ENCODE results near the gene DCAF17.
A peak's percentile ranks its signal among the peaks of the same experiment; 100 is the strongest.
"Not testable (repeated sequence)": the region's sequence is repeated elsewhere in the genome, so short reads cannot be mapped to it uniquely, and the experiment has no call there.

DCAF17 gene

GRCh38 chr2:171460537-171460936 lies 26.5 kb downstream of the DCAF17 start:
- FAIRE-seq = no peak

DNA sequence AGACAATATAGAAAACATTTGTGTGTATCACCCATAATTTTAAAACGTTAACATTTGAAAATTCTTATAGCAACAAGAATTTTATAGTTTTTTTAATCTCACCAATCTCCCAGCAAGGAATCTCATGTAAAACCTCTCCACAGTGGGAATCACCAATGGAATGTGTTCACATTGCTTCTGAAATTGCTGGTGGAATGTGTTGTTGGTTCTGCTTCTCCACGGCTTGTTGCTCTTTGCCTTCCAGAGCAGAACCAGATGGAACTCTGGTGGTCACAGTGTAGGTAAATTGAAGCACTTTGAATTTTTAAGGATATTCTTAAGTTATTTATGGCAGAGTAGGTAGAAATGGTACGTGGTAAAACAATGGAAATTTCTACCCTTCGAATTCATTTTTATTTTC lies 35.1 kb downstream of the DCAF17 start:
- FAIRE-seq = no peak

DNA sequence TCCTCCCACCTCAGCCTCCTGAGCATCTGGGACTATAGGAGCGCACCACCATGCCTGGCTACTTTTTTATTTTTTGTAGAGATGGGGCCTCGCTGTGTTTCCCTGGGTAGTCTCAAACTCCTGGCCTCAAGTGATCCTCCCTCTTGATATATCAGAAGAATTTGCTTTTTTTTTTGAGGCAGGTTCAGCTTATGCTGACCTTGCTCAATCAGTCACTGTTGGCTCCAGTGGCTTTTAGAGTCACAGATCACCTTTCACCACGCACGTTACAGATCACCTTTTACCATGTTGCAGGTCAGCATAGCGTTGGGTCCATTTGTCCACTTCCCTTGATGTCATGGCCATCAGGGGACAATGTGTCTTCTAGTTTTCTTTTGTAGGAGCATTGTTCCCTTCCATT lies 36.1 kb downstream of the DCAF17 start:
- no peak for FAIRE-seq

DNA sequence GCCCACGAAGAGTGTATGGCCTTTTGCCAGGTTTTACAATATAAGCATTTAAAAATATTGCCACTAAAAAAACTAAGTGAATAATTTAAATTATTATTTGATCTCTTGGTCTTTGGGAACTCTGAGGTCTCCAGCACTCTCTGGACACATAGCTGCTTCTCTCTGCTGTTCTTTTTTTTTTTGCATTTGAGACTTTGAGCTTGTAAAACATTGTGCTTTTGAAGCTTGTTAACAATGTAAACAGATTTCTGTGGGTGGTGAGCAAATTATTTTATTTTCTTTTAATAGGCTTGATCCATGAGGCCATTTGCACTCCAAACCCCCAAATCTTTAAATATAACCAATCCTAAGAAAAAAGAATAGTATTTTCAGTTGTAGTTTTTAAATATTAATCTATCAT lies 42.0 kb downstream of the DCAF17 start:
- FAIRE-seq = no peak

DNA sequence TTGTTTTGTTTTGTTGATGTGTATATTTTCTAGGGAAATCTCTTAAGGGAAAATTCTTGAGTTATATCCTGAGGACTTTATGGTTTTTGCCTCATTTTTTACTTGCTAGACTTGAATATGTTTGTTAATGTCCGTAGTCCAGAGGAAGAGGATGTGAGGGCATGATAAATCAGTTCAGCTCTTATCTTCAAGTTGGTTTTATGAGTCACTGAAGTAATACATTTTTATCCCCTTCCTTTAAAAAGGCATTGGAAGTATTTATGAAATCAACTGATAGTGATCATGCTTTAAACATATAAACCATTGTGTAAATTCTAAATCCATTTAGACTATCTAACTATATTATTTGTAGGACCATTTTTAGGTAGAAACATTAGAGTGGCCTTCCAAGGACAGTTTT lies 44.3 kb downstream of the DCAF17 start:
- no peak for FAIRE-seq

GRCh38 chr2:171479154-171479814 lies 45.3 kb downstream of the DCAF17 start:
- no peak for FAIRE-seq

- FAIRE-seq = no peak
These were observed 46.9 kb downstream of the DCAF17 start for GRCh38 chr2:171480908-171481307.

GRCh38 chr2:171482308-171482707 lies 48.3 kb downstream of the DCAF17 start:
- no peak for FAIRE-seq

DNA sequence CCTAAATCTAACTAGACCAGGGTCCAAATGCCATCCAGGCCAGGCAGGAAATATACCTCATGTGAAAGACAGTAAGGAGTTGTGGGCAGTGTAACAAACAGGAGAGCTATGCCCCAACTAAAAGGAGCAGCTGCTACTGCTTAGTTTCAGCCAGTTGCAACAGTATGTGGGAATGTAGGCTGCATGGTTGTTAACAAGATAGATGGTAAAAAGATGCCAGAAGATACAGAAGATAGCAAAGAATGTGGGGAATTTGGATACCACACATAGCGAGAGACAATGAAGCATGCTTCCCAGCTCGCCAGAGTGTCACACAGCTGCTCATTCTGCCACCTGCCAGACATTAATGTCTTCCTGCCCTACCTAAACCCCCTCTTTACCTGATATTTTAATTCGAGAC lies 48.9 kb downstream of the DCAF17 start:
- FAIRE-seq = no peak

- peak; percentile 21 for FAIRE-seq
These were observed 49.8 kb downstream of the DCAF17 start for GRCh38 chr2:171483793-171484192.

- no peak for FAIRE-seq
These were observed 51.1 kb downstream of the DCAF17 start for GRCh38 chr2:171485116-171485515.

GRCh38 chr2:171487201-171487600 lies 53.2 kb downstream of the DCAF17 start:
- no peak for FAIRE-seq

DNA sequence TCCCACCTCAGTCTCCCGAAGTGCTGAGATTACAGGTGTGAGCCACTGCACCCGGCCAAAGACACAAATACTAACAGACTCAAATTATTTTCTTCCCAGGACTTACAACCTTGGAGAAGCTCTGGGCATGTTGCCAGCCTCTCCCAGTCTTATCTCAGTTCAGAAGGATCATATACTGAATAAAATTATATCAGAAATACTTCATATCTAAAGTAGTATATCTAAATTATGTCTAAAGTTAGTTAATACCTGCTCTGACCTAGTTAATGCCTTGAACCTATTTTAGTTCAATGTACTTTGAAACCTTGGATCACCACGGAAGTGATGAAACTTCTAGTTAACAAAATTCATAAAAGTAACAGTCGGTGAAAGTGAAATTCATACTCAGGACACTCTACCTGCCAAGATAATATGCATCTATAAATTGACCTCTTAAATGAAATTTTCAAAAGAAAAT lies 53.8 kb downstream of the DCAF17 start:
- FAIRE-seq = no peak

DNA sequence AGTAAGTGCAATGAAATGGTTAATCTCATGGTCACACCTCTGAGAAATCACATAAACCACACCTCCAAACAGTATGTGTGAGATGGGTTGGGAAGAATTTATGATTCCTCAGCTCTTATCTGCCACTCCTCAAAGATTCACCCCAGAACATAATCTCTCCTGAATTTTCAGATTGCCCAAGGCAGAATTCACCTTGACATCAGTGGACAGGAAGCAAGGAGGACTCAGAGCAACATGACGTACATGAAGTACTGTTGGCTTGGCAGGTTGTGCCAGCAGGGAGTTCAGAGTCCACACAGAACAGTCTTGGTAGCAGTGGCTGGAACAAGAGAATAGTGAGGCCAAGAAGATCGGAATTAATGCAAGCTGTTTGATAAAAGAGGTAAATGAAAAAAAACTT lies 56.6 kb downstream of the DCAF17 start:
- FAIRE-seq = no peak

DNA sequence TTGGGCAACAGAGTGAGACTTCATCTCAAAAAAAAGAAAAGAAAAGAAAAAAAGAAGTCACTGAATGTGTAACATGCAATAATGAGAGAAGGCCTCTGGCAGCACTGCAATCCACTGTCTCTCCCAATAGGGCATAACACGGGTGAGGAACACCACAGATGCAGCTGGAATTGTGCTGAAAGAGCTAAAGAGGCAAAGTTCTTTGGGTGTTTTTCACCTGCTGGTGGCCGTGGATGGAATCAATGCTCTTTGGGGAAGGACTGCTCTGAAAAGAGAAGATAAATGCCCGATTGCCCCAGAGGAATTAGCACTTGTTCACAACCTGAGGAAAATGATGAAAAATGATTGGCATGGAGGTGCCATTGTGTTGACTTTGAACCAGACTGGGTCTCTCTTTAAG lies 57.3 kb downstream of the DCAF17 start:
- FAIRE-seq = no peak

GRCh38 chr2:171492664-171493063 lies 58.6 kb downstream of the DCAF17 start:
- no peak for FAIRE-seq

DNA sequence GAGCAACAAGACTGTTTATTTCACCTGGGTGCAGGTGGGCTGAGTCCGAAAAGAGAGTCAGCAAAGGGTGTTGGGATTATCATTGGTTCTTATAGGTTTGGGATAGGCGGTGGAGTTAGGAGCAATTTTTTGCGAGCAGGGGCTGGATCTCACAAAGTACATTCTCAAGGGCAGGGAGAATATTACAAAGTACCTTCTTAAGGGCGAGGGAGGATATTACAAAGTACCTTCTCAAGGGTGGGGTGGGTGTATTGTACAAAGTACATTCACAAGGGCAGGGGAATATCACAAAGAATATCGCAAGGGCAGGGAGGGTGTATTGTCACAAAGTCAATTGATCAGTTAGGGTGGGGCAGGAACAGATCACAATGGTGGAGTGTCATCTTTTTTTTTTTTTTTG lies 63.6 kb downstream of the DCAF17 start:
- not testable (repeated sequence) for FAIRE-seq

DNA sequence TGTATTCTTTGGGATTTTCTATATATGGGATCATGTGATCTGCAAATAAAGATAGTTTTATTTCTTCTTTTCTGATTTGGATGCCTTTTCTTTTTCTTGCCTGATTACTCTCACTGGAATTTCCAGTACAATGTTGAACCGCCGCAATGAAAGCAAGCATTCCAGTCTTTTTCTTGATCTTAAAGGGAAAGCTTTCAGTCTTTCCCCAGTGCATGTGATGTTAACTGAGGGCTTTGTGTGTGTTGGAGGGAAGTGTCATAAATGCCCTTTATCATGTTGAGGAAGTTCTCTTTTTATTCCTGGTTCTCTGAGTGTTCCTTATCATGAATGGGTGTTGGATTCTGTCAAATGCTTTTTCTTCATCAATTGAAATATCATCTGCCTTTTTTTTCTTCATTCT lies 71.3 kb downstream of the DCAF17 start:
- no peak for FAIRE-seq

DNA sequence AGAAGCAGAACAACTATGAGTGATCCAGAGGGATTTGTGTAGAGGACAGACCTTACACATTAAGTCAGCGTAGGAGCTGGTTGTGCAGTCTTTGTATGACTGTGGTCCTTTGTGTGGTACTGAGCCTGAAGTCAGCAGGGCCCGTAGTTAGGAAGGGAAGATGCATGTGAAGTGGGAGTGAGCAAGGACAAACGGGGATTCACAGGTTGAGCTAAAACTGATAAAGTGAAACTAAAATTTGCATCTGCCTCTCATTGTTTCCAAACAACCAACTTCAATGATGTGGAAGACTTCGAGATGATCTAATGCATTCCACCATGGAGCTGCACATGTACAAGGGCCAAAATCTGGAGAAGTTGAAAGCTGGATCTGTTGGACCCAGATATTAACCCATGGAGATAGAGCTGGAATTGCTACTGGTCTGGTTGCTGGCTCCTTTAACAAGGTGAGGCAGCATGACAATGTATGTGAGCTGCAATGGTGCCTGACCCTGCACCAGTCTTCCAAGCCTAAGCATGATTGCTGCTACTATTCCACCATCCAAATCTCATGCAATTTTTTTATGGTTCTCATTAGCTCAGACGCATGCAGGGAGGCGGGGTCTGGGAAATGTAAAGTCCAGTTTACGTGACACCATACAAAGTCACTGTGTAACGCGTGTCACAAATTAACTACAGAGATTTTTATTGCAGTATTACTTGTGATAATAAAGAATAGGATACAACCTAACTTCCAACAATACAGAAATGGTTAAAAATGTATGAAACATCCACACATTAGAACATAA lies 76.1 kb downstream of the DCAF17 start:
- FAIRE-seq = no peak

DNA sequence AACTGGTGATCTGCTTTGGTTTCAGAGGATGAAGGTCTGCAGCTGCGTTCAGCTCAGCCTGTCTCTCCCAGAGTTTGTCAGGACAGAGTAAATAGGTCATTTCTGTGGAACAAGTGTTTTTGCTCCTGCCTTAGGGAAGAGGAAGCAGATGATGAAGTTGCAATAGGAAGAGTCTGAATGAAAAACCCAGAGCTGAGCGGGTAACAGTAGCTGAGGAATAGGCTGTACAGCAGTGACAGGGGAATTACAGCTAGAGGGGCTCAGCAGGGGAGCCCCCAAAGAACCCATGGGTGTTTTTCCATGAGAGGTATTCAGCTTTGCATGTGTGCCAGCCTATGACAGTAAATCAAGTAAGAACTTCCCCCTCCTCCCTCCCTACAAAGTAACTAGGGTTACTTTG lies 78.0 kb downstream of the DCAF17 start:
- no peak for FAIRE-seq

GRCh38 chr2:171512683-171513195 lies 78.7 kb downstream of the DCAF17 start:
- no peak for FAIRE-seq

DNA sequence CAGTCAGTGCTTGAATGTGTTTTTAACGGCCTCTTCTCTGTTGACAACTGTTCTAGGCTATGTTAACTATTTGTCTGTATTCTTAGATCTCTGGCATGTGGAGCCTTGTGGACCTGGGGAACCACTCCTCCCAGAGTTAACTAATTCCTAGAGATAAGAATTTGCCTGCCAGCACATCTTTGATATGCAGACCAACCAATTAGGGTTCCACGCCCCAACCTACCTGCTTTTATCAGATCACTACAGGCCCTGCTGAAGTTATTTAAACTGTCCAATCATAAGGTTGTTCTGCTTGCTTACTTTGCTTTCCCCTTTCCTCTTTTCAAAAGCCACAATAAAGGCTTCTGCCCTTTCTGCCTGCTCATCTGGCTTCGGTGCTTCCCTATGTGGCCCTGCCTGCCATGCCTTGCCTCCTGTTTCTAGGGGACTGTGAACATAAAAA lies 79.7 kb downstream of the DCAF17 start:
- FAIRE-seq = no peak

- no peak for FAIRE-seq
These were observed 81.0 kb downstream of the DCAF17 start for GRCh38 chr2:171514908-171515582.

All from G401.6 (cell line).